WERI-Rb-1 (cell line): Measurements from ENCODE around the gene KLHDC10.
"Not testable (repeated sequence)": the region's sequence is repeated elsewhere in the genome, so short reads cannot be mapped to it uniquely, and the experiment has no call there.

Source experiments
- DNase-seq: peaks from one replicate; pipeline ENCODE4 v3.0.0-alpha.2; 2020
- H3K27ac ChIP-seq: fragments of 250-450 bp; sonication (Bioruptor Pico); 2 replicates; pipeline ENCODE4 v1.5.1; 2020; ENCODE audit warnings: mild to moderate bottlenecking, moderate library complexity
- H3K27me3 ChIP-seq: fragments of 250-450 bp; sonication (Bioruptor Pico); 2 replicates; pipeline ENCODE4 v1.5.1; 2021; ENCODE audit warnings: mild to moderate bottlenecking, low read depth, moderate library complexity; ENCODE audit not compliant: insufficient read depth, severe bottlenecking
- H3K36me3 ChIP-seq: fragments of 250-450 bp; sonication (Bioruptor Pico); 2 replicates; pipeline ENCODE4 v1.5.1; 2020; ENCODE audit warnings: mild to moderate bottlenecking, moderate library complexity
- H3K4me3 ChIP-seq: 2 replicates; pipeline ENCODE4 v1.5.1; 2011; ENCODE audit warnings: low read depth, mild to moderate bottlenecking, control low read depth, low read length
- H3K9me3 ChIP-seq: fragments of 250-450 bp; sonication (Bioruptor Pico); 2 replicates; pipeline ENCODE4 v1.5.1; 2021; ENCODE audit warnings: mild to moderate bottlenecking, moderate library complexity; ENCODE audit not compliant: severe bottlenecking
- CTCF ChIP-seq: IDR thresholded peaks from 2 replicates; pipeline ENCODE4 v1.5.1; 2011; ENCODE audit warnings: low read depth, mild to moderate bottlenecking, control low read depth, inconsistent platforms, low read length

Gene KLHDC10

GRCh38 chr7:130118801-130119200 lies 48.5 kb downstream of the KLHDC10 start:
- Histone ChIP-seq H3K27me3 (no peaks in the 10 kb centered on the region), H3K36me3 (peaks cover 26% of the 10 kb centered on the region), H3K4me3 (no peak overlapping the region), H3K9me3 (no peaks in the 10 kb centered on the region), H3K27ac (no peak overlapping the region)
- TF ChIP-seq CTCF: no peak
- no peak for DNase-seq

GRCh38 chr7:130123501-130123900 lies 53.2 kb downstream of the KLHDC10 start:
- no peak for TF ChIP-seq CTCF
- Histone ChIP-seq H3K9me3 (no peaks in the 10 kb centered on the region), H3K4me3 (no peak overlapping the region), H3K36me3 (peaks cover 49% of the 10 kb centered on the region), H3K27me3 (no peaks in the 10 kb centered on the region), H3K27ac (no peak overlapping the region)
- no peak for DNase-seq

- Histone ChIP-seq H3K4me3 (no peak overlapping the region), H3K27ac (no peak overlapping the region), H3K36me3 (peaks cover 58% of the 10 kb centered on the region), H3K9me3 (no peaks in the 10 kb centered on the region), H3K27me3 (no peaks in the 10 kb centered on the region)
- no peak for DNase-seq
- TF ChIP-seq CTCF: no peak
Measured at GRCh38 chr7:130124711-130125110, 54.4 kb downstream of the KLHDC10 start.

- not testable (repeated sequence) for H3K4me3 ChIP-seq, H3K27ac ChIP-seq, H3K27me3 ChIP-seq
Measured at GRCh38 chr7:130126840-130127239, 56.5 kb downstream of the KLHDC10 start.

GRCh38 chr7:130127404-130127803 lies 57.1 kb downstream of the KLHDC10 start:
- Histone ChIP-seq H3K27ac (no peak overlapping the region), H3K9me3 (no peaks in the 10 kb centered on the region), H3K36me3 (peaks cover 56% of the 10 kb centered on the region), H3K27me3 (no peaks in the 10 kb centered on the region), H3K4me3 (no peak overlapping the region)
- TF ChIP-seq CTCF: no peak
- DNase-seq: no peak

More at GRCh38 chr7:130126840-130127239, 56.5 kb downstream of the KLHDC10 start:
- DNase-seq, H3K9me3 ChIP-seq: not testable (repeated sequence)
- H3K36me3 ChIP-seq: peaks cover 59% of the 10 kb centered on the region

- Histone ChIP-seq H3K4me3 (no peak overlapping the region), H3K36me3 (peaks cover 52% of the 10 kb centered on the region), H3K27me3 (no peaks in the 10 kb centered on the region), H3K9me3 (no peaks in the 10 kb centered on the region), H3K27ac (no peak overlapping the region)
- TF ChIP-seq CTCF: no peak
- DNase-seq: no peak
Measured at GRCh38 chr7:130127821-130128317, 57.5 kb downstream of the KLHDC10 start.
